ENCODE results near the gene EIF4E1B. TPM values are rescaled to one million over a fixed set of nuclear protein-coding genes. Genes with fewer than 3 reads are reported as not detected.

Gene EIF4E1B
- total RNA-seq, 2 donors from 2014 or later, result not detected

GRCh38 chr5:176624142-176624541 is 6.3 kb upstream of the EIF4E1B start:
- no peak for ATAC-seq
- intact Hi-C loops (cut with DNase I, micrococcal nuclease), result no loop called here

GRCh38 chr5:176624938-176625337 is 5.5 kb upstream of the EIF4E1B start:
- DNase-seq, result no peak
- no peak for ATAC-seq
- intact Hi-C loops (cut with DNase I, micrococcal nuclease), result no loop called here

More at GRCh38 chr5:176624142-176624541, 6.3 kb upstream of the EIF4E1B start:
- no peak for DNase-seq

GRCh38 chr5:176625512-176625911 is 5.0 kb upstream of the EIF4E1B start:
- intact Hi-C loops (cut with DNase I, micrococcal nuclease), result no loop called here
- DNase-seq, result no peak
- no peak for ATAC-seq

GRCh38 chr5:176625966-176626875 is 4.3 kb upstream of the EIF4E1B start:
- intact Hi-C loops (cut with DNase I, micrococcal nuclease), result no loop called here
- ATAC-seq (peak; percentile 96), DNase-seq (peak; percentile 50 to 67)

GRCh38 chr5:176626876-176627236 is 3.6 kb upstream of the EIF4E1B start:
- intact Hi-C loops (cut with DNase I, micrococcal nuclease), result no loop called here
- DNase-seq (no peak), ATAC-seq (no peak)

GRCh38 chr5:176627582-176627981 is 2.9 kb upstream of the EIF4E1B start:
- intact Hi-C loops (cut with DNase I, micrococcal nuclease), result no loop called here
- DNase-seq, result no peak
- no peak for ATAC-seq

GRCh38 chr5:176628406-176629228 is 1.9 kb upstream of the EIF4E1B start:
- DNase-seq, result no peak
- intact Hi-C loops (cut with DNase I, micrococcal nuclease), result no loop called here
- no peak for ATAC-seq

GRCh38 chr5:176629317-176629852 is 1.1 kb upstream of the EIF4E1B start:
- DNase-seq (no peak), ATAC-seq (no peak)
- intact Hi-C loops (cut with DNase I, micrococcal nuclease), result no loop called here

- intact Hi-C loops (cut with DNase I, micrococcal nuclease), result no loop called here
- peak; percentile 2 for ATAC-seq
- DNase-seq, result no peak
Measured at GRCh38 chr5:176630681-176631222, 277 bp downstream of the EIF4E1B start.

GRCh38 chr5:176631383-176632200 is 1.1 kb downstream of the EIF4E1B start:
- ATAC-seq (no peak), DNase-seq (no peak)
- intact Hi-C loops (cut with DNase I, micrococcal nuclease), result no loop called here

- ATAC-seq (peak; percentile 49), DNase-seq (no peak)
- intact Hi-C loops (cut with DNase I, micrococcal nuclease), result no loop called here
Measured at GRCh38 chr5:176632745-176633144, 2.3 kb downstream of the EIF4E1B start.

GRCh38 chr5:176633598-176633997 is 3.1 kb downstream of the EIF4E1B start:
- intact Hi-C loops (cut with DNase I, micrococcal nuclease), result no loop called here

GRCh38 chr5:176636426-176636825 is 6.0 kb downstream of the EIF4E1B start:
- DNase-seq (no peak), ATAC-seq (no peak)
- intact Hi-C loops (cut with DNase I, micrococcal nuclease), result no loop called here

More at GRCh38 chr5:176633598-176633997, 3.1 kb downstream of the EIF4E1B start:
- ATAC-seq (no peak), DNase-seq (no peak)

GRCh38 chr5:176637556-176637955 is 7.1 kb downstream of the EIF4E1B start:
- ATAC-seq (no peak), DNase-seq (no peak)
- intact Hi-C loops (cut with DNase I, micrococcal nuclease), result no loop called here

- no peak for ATAC-seq
- DNase-seq, result no peak
- intact Hi-C loops (cut with DNase I, micrococcal nuclease), result no loop called here
Measured at GRCh38 chr5:176638437-176638836, 8.0 kb downstream of the EIF4E1B start.

- intact Hi-C loops (cut with DNase I, micrococcal nuclease), result no loop called here
- DNase-seq, result no peak
- no peak for ATAC-seq
Measured at GRCh38 chr5:176639208-176639607, 8.7 kb downstream of the EIF4E1B start.

- intact Hi-C loops (cut with DNase I, micrococcal nuclease), result loop anchor here in 1 of 2 donors (10.0 kb wide), 1 partner anchor 225 kb away; the partner anchor contains the start of gene CLTB
- no peak for ATAC-seq
- DNase-seq, result peak in 1 of 2 donors; percentile 45
Measured at GRCh38 chr5:176639981-176640380, 9.5 kb downstream of the EIF4E1B start.

GRCh38 chr5:176640616-176641015 is 10.1 kb downstream of the EIF4E1B start:
- ATAC-seq, result no peak
- intact Hi-C loops (cut with DNase I, micrococcal nuclease), result loop anchor here in 1 of 2 donors (10.0 kb wide), 1 partner anchor 226 kb away; the partner anchor contains the start of gene CLTB
- no peak for DNase-seq

All from left colon (tissue), 2 donors.